Heart left ventricle (tissue), 16 donors: ENCODE measurements around the gene ACTBL2. TPM values are rescaled to one million over a fixed set of nuclear protein-coding genes. Genes with fewer than 3 reads are reported as not detected.
A peak's percentile ranks its signal among the peaks of the same experiment; 100 is the strongest.

ENCODE experiments used
- ATAC-seq, 4 donors: fragments of 200-7000 bp; cut with Tn5 transposase; one replicate each; pipeline ENCODE4 v1.9.1; 2020 to 2022; ENCODE audit warnings: moderate library complexity in 4 of 4, mild to moderate bottlenecking in 3 of 4, moderate number of reproducible peaks in 1 of 4
- DNase-seq, 5 donors: peaks; one replicate each; pipeline ENCODE4 v3.0.0-alpha.2; 2020
- H3K27ac ChIP-seq, 12 donors: fragments of 200-600 bp; sonication (generic) in 4 of 12; one replicate each; pipeline versions ENCODE4 v1.5.0 to v1.8.0; 2016 to 2022; ENCODE audit warnings: mild to moderate bottlenecking in 2 of 12
- H3K27me3 ChIP-seq, 9 donors: fragments of 200-600 bp; sonication (generic) in 2 of 9; one replicate each; pipeline versions ENCODE4 v1.5.1 to v1.8.0; 2016 to 2022; ENCODE audit warnings: mild to moderate bottlenecking in 3 of 9
- H3K36me3 ChIP-seq, 9 donors: fragments of 200-600 bp; sonication (generic) in 2 of 9; one replicate each; pipeline versions ENCODE4 v1.5.0 to v1.8.0; 2018 to 2022; ENCODE audit warnings: mild to moderate bottlenecking in 2 of 9
- H3K4me1 ChIP-seq, 12 donors: fragments of 200-600 bp; sonication (generic) in 4 of 12; one replicate each; pipeline versions ENCODE4 v1.5.0 to v1.8.0; 2016 to 2022; ENCODE audit warnings: mild to moderate bottlenecking in 3 of 12
- H3K4me3 ChIP-seq, 12 donors: fragments of 200-600 bp; sonication (generic) in 4 of 12; one replicate each; pipeline versions ENCODE4 v1.5.0 to v1.8.0; 2017 to 2022; ENCODE audit warnings: mild to moderate bottlenecking in 9 of 12, moderate library complexity in 4 of 12
- H3K9me3 ChIP-seq, 12 donors: fragments of 200-600 bp; sonication (generic) in 4 of 12; one replicate each; pipeline versions ENCODE4 v1.5.0 to v1.8.0; 2016 to 2022; ENCODE audit warnings: mild to moderate bottlenecking in 1 of 12
- POLR2A ChIP-seq, 2 donors: fragments of 450-650 bp; IDR thresholded peaks; one replicate each; pipeline ENCODE4 v1.6.1; 2017; ENCODE audit warnings: antibody characterized with exemption in 2 of 2, mild to moderate bottlenecking in 2 of 2, moderate library complexity in 2 of 2
- WGBS, 4 donors: extraction: QIAGEN DNeasy Blood & Tissue Kit in 2 of 4; methylation state at CpG; one replicate each; pipeline versions ENCODE4 v1.1.5 to v1.1.7; 2013 to 2018; 5-methylcytosine and 5-hydroxymethylcytosine counted together
- intact Hi-C, 10 donors: fragments of 100-400 bp; cut with DNase I; formaldehyde crosslinking; loops; one replicate each; pipeline versions ENCODE4 v1.11.1 to v1.14.2; 2022
- polyA plus RNA-seq, 2 donors: library from polyadenylated mRNA; stranded (reverse); fragments of 200-250 nt; gene quantifications; one replicate each; pipeline ENCODE4 v1.2.3, GENCODE V29; 2013
- total RNA-seq, 9 donors: library from RNA; depleted of rRNA in 2 of 9; stranded (reverse); fragments of >200 nt in 2 of 9; fragmentation: NEBNext Ultra II Directional in 3 of 9; extraction: Animal tissue kit (Norgen Biotek cat#: 25700) in 3 of 9; gene quantifications; one replicate each; pipeline versions ENCODE4 v1.1.0 to v1.2.4, GENCODE V29; 2016 to 2023
- TF ChIP-seq, protein P1 (sequence below), 12 donors: fragments of 200-600 bp; sonication (generic) in 4 of 12; IDR thresholded peaks; one replicate each; pipeline versions ENCODE4 v1.5.0 to v1.8.0; 2018 to 2022; ENCODE audit warnings: antibody characterized with exemption in 12 of 12, mild to moderate bottlenecking in 5 of 12
- donor health status: ischemic (EF 13 %, LVEDD 7.1; RV severe dilation, severe dysfunction).
- donor health status: healthy with polysubstance abuse.
- donor health status: DM: no; HTN: yes; CAD: no.
- donor health status: DM: no; HTN: no; CAD: no.
- donor health status: ischemic (EF 25% LVEDD 6.9; RV normal size, moderate dysfunction).
- donor health status: ischemic (EF 25% LVEDD 5.7; RV mildly dilated, moderate dysfunction).
- donor health status: healthy.
- donor health status: DM: yes; HTN: yes; CAD: no.
- donor health status: ischemic (EF 35%, LVEDD 5.7; RV mildly dilated, moderate dysfunction).
- donor health status: nonischemic (EF 11% LVEDD 7.7; RV severe dilation, severe dysfunction).
- donor health status: DM: yes; HTN: yes; CAD: no.
- donor health status: PGD.
- donor health status: ischemic (EF 29% LVEDD 5.4; RV normal size, mild dysfunction).
- donor health status: nonischemic (EF 23%, LVEDD 6.1; RV moderate dilation, normal function).

The ACTBL2 gene
- total and polyA plus RNA-seq, 11 donors: 0.09 TPM; not detected in 10

DNA sequence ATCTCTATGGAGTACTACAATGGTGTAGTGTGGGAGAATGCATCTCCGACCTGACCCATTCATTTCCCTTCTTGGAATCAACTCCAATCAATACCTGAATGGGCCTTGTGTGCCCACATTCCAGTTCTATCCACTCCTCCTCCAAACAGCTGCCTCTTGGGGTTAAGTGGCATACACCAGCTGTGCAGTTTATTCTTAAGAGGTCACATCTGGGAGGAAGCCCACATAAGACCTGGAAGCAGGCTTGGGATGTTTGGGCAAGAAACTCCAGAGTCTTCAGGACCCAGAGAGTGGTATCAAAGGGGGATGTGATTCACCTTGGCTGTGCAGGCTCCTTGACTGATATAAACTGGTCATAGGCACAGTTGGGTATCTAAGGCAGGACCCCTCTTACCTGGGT is 46.0 kb downstream of the ACTBL2 start:
- no peak for TF ChIP-seq POLR2A (IDR thresholded peaks at IDR 0.05)
- TF ChIP-seq, protein P1, sequence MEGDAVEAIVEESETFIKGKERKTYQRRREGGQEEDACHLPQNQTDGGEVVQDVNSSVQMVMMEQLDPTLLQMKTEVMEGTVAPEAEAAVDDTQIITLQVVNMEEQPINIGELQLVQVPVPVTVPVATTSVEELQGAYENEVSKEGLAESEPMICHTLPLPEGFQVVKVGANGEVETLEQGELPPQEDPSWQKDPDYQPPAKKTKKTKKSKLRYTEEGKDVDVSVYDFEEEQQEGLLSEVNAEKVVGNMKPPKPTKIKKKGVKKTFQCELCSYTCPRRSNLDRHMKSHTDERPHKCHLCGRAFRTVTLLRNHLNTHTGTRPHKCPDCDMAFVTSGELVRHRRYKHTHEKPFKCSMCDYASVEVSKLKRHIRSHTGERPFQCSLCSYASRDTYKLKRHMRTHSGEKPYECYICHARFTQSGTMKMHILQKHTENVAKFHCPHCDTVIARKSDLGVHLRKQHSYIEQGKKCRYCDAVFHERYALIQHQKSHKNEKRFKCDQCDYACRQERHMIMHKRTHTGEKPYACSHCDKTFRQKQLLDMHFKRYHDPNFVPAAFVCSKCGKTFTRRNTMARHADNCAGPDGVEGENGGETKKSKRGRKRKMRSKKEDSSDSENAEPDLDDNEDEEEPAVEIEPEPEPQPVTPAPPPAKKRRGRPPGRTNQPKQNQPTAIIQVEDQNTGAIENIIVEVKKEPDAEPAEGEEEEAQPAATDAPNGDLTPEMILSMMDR (IDR thresholded peaks at IDR 0.05): no peak
- ATAC-seq (no peak), DNase-seq (no peak)
- WGBS, 4 donors: 83 to 98% (median 96%) methylated on average over 1 of the region's 1 CpG
- no peaks in the 10 kb centered on the region for H3K27me3 ChIP-seq
- peaks cover 0 to 23% (median 3%) of the 10 kb centered on the region in 12 donors for H3K4me1 ChIP-seq
- no peak overlapping the region for H3K4me3 ChIP-seq
- H3K36me3 ChIP-seq: no peaks in the 10 kb centered on the region
- intact Hi-C loops: loop anchor here in 3 of 10 donors (5.0 to 10.0 kb wide), 3 partner anchors 132 to 142 kb away; no protein-coding TSS in a partner anchor
- no peaks in the 10 kb centered on the region for H3K9me3 ChIP-seq
- no peak overlapping the region for H3K27ac ChIP-seq

DNA sequence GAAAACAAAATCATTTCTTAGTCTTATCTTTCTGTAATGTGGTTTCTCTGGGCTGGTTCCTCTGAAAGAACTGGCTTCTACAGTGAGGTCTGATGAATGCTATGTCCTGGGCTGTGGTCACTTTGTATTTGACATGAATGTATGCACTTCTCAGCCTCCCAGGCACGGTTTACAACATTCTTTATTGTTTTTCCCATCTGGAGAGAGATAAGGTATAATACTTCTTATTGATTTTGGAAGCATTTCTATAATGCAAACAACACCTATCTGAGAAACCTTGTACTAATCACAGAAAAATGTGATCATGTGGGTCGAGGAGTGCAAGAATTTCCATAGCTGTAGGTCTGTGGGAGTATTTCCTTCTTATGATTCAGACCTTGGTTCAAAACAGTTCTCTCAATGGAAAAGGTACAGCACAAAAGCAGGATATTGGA is 46.9 kb downstream of the ACTBL2 start:
- 52 to 66% (median 62%) methylated on average over 2 of the region's 2 CpGs for WGBS, 4 donors
- Histone ChIP-seq H3K27me3 (no peaks in the 10 kb centered on the region), H3K4me3 (no peak overlapping the region), H3K36me3 (no peaks in the 10 kb centered on the region), H3K9me3 (peaks cover 0 to 2% (median 0%) of the 10 kb centered on the region in 12 donors), H3K27ac (no peak overlapping the region), H3K4me1 (peaks cover 0 to 20% (median 2%) of the 10 kb centered on the region in 12 donors)
- DNase-seq (no peak), ATAC-seq (peak in 2 of 4 donors; percentile 18 to 32)
- intact Hi-C loops: loop anchor here in 3 of 10 donors (5.0 to 10.0 kb wide), 3 partner anchors 131 to 141 kb away; no protein-coding TSS in a partner anchor
- no peak for TF ChIP-seq POLR2A (IDR thresholded peaks at IDR 0.05)
- TF ChIP-seq, protein P1 (IDR thresholded peaks at IDR 0.05): no peak

DNA sequence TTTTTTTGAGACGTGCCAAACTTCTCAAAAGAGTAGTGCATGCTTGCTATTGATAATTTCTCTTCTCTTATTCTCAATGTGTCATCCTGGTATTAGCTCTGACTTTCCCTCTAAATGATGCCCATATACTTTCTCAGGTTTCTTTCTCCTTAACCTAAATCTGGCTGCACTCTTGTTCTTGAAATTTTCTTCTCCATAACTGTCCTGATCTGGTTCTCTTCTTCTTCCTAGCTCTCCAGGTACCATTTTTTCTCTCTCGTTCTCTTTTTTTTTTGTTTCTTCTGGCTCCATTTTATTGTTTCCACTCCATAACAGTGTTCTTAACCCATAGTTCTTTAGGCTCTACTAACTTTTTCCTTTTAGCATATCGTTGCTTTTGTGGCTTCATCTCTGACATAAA is 47.9 kb downstream of the ACTBL2 start:
- H3K9me3 ChIP-seq: peaks cover 0 to 2% (median 0%) of the 10 kb centered on the region in 12 donors
- H3K27ac ChIP-seq: no peak overlapping the region
- no peaks in the 10 kb centered on the region for H3K36me3 ChIP-seq
- intact Hi-C loops: loop anchor here in 3 of 10 donors (5.0 to 10.0 kb wide), 3 partner anchors 130 to 140 kb away; no protein-coding TSS in a partner anchor
- TF ChIP-seq POLR2A (IDR thresholded peaks at IDR 0.05): no peak
- TF ChIP-seq, protein P1 (IDR thresholded peaks at IDR 0.05): no peak
- WGBS, 4 donors: 57 to 71% (median 64%) methylated on average over 3 of the region's 3 CpGs
- no peak for ATAC-seq
- H3K4me3 ChIP-seq: no peak overlapping the region
- no peaks in the 10 kb centered on the region for H3K27me3 ChIP-seq
- no peak for DNase-seq
- peaks cover 0 to 20% (median 2%) of the 10 kb centered on the region in 12 donors for H3K4me1 ChIP-seq

DNA sequence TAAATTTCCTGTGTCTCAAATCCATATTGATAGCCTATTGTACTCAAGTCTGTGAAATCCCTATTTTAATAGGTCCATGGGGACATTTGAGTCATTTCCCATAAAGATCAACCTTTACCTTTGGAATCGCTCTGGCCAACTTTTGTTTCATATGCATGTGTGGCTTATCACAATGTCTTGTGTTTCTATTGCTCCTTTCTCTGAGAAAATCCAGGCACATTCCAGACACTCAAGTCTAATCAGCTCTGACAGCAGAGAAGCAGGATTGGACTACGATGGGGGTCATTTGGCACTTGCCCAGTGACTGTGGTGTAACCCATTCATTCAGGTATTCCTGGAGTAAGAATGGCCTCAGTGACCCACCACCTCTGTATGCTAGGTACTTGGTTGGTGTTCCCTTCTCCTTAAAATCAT is 48.4 kb downstream of the ACTBL2 start:
- ATAC-seq (peak; percentile 76 to 86 (median 80)), DNase-seq (peak in 4 of 5 donors; percentile 39 to 63 (median 40))
- TF ChIP-seq POLR2A (IDR thresholded peaks at IDR 0.05): no peak
- TF ChIP-seq, protein P1 (IDR thresholded peaks at IDR 0.05): no peak
- WGBS, 4 donors: 14 to 19% (median 17%) methylated on average over 2 of the region's 2 CpGs
- Histone ChIP-seq H3K4me1 (peaks cover 0 to 20% (median 2%) of the 10 kb centered on the region in 12 donors), H3K9me3 (peaks cover 0 to 2% (median 0%) of the 10 kb centered on the region in 12 donors), H3K27ac (no peak overlapping the region), H3K36me3 (no peaks in the 10 kb centered on the region), H3K27me3 (no peaks in the 10 kb centered on the region), H3K4me3 (no peak overlapping the region)
- intact Hi-C loops: loop anchor here in 2 of 10 donors (10.0 kb wide), 2 partner anchors 129 to 139 kb away; no protein-coding TSS in a partner anchor
